ENCODE measurements around the gene KRTAP12-3.
"Not testable (repeated sequence)": the region's sequence is repeated elsewhere in the genome, so short reads cannot be mapped to it uniquely, and the experiment has no call there.

The KRTAP12-3 gene

GRCh38 chr21:44681152-44681551, 23.4 kb downstream of the KRTAP12-3 start:
- TF ChIP-seq CTCF (IDR thresholded peaks at IDR 0.05; ENCODE audit: control insufficient read depth, insufficient read depth, low read depth, low read length, missing control alignments), result no peak
- no peak overlapping the region for H3K4me3 ChIP-seq (ENCODE audit: control insufficient read depth, low read depth, low read length)
- no peak for DNase-seq (ENCODE audit: low read depth)

GRCh38 chr21:44681861-44682579, 24.3 kb downstream of the KRTAP12-3 start, which contains the start of gene KRTAP12-1:
Gene KRTAP12-1 (minus strand): TSS chr21:44682163. CDS start chr21:44682123, 40 bp downstream.
- no peak for TF ChIP-seq CTCF (IDR thresholded peaks at IDR 0.05; ENCODE audit: control insufficient read depth, insufficient read depth, low read depth, low read length, missing control alignments)
- no peak within 1 kb of the TSS for H3K4me3 ChIP-seq (ENCODE audit: control insufficient read depth, low read depth, low read length)
- no peak for DNase-seq (ENCODE audit: low read depth)

GRCh38 chr21:44682580-44683151, 24.9 kb downstream of the KRTAP12-3 start:
- no peak overlapping the region for H3K4me3 ChIP-seq (ENCODE audit: control insufficient read depth, low read depth, low read length)
- no peak for TF ChIP-seq CTCF (IDR thresholded peaks at IDR 0.05; ENCODE audit: control insufficient read depth, insufficient read depth, low read depth, low read length, missing control alignments)
- no peak for DNase-seq (ENCODE audit: low read depth)

GRCh38 chr21:44684077-44684476, 26.3 kb downstream of the KRTAP12-3 start:
- no peak overlapping the region for H3K4me3 ChIP-seq (ENCODE audit: control insufficient read depth, low read depth, low read length)
- no peak for TF ChIP-seq CTCF (IDR thresholded peaks at IDR 0.05; ENCODE audit: control insufficient read depth, insufficient read depth, low read depth, low read length, missing control alignments)
- no peak for DNase-seq (ENCODE audit: low read depth)

- H3K4me3 ChIP-seq (ENCODE audit: control insufficient read depth, low read depth, low read length), result no peak overlapping the region
- DNase-seq (ENCODE audit: low read depth), result no peak
- TF ChIP-seq CTCF (IDR thresholded peaks at IDR 0.05; ENCODE audit: control insufficient read depth, insufficient read depth, low read depth, low read length, missing control alignments), result no peak
These were observed 26.8 kb downstream of the KRTAP12-3 start for GRCh38 chr21:44684483-44684882.

- DNase-seq (ENCODE audit: low read depth); H3K4me3 ChIP-seq (ENCODE audit: control insufficient read depth, low read depth, low read length): not testable (repeated sequence)
These were observed 27.3 kb downstream of the KRTAP12-3 start for GRCh38 chr21:44685050-44685449.

GRCh38 chr21:44686000-44686781, 28.5 kb downstream of the KRTAP12-3 start:
- no peak for DNase-seq (ENCODE audit: low read depth)
- no peak for TF ChIP-seq CTCF (IDR thresholded peaks at IDR 0.05; ENCODE audit: control insufficient read depth, insufficient read depth, low read depth, low read length, missing control alignments)
- H3K4me3 ChIP-seq (ENCODE audit: control insufficient read depth, low read depth, low read length), result no peak overlapping the region

Data from AG09309 (cell line).